HepG2 (cell line): Measurements from ENCODE around the gene CLN6. TPM values are rescaled to one million over a fixed set of nuclear protein-coding genes. Genes with fewer than 3 reads are reported as not detected.

ENCODE experiments used
- AFF4 ChIP-seq: sonication (generic); formaldehyde crosslinking; IDR thresholded peaks from 2 replicates; pipeline ENCODE4 v1.4.0; 2020; ENCODE audit warnings: missing genetic modification reagents
- DPF2 ChIP-seq: sonication (generic); formaldehyde crosslinking; IDR thresholded peaks from 2 replicates; pipeline ENCODE4 v1.4.0; 2020; ENCODE audit warnings: mild to moderate bottlenecking, low read depth, missing genetic modification reagents, borderline replicate concordance
- FOXP4 ChIP-seq: sonication (generic); formaldehyde crosslinking; IDR thresholded peaks from 2 replicates; pipeline ENCODE4 v1.4.0; 2020; ENCODE audit warnings: missing genetic modification reagents
- RFX1 ChIP-seq: fragments of 450-650 bp; IDR thresholded peaks from 2 replicates; pipeline ENCODE4 v1.6.1; 2017
- SNRNP70 ChIP-seq: fragments of 200-400 bp; formaldehyde crosslinking; IDR thresholded peaks from 2 replicates; pipeline ENCODE4 v1.6.1; 2017; ENCODE audit warnings: mild to moderate bottlenecking, low read depth, low read length, moderate library complexity
- ZBTB25 ChIP-seq: IDR thresholded peaks from 2 replicates; pipeline ENCODE4 v1.6.1; 2018; ENCODE audit warnings: missing genetic modification reagents
- ZFP36L1 ChIP-seq: sonication (generic); formaldehyde crosslinking; IDR thresholded peaks from 2 replicates; pipeline ENCODE4 v1.8.0; 2022; ENCODE audit warnings: mild to moderate bottlenecking, missing genetic modification reagents, moderate library complexity
- ZNF225 ChIP-seq: sonication (generic); formaldehyde crosslinking; IDR thresholded peaks from 2 replicates; pipeline ENCODE4 v1.4.0; 2020; ENCODE audit warnings: mild to moderate bottlenecking, missing genetic modification reagents
- ZNF280D ChIP-seq: sonication (generic); formaldehyde crosslinking; IDR thresholded peaks from 2 replicates; pipeline ENCODE4 v1.5.1; 2020; ENCODE audit warnings: mild to moderate bottlenecking, missing genetic modification reagents
- ZNF451 ChIP-seq: sonication (generic); formaldehyde crosslinking; IDR thresholded peaks from 2 replicates; pipeline ENCODE4 v1.5.0; 2020; ENCODE audit warnings: mild to moderate bottlenecking, missing genetic modification reagents
- ZNF484 ChIP-seq: sonication (generic); formaldehyde crosslinking; IDR thresholded peaks from 2 replicates; pipeline ENCODE4 v1.5.1; 2020; ENCODE audit warnings: mild to moderate bottlenecking, low read depth, missing genetic modification reagents, borderline replicate concordance
- polyA plus RNA-seq, 8 experiments: library from polyadenylated mRNA; depleted of rRNA in 3 of 8; stranded (reverse) in 7 of 8; unstranded in 1 of 8; fragments of >200 nt; fragmentation: Illumina TruSeq in 4 of 8; extraction: Trizol in 4 of 8; gene quantifications; 2 replicates each; pipeline versions ENCODE4 v1.2.1 to v1.2.3, GENCODE V29; 2011 to 2016; ENCODE audit warnings: low read depth in 4 of 8, missing spikeins in 1 of 8, mixed read lengths in 1 of 8; ENCODE audit not compliant: insufficient read depth in 1 of 8
- total RNA-seq, 5 experiments: library from RNA; depleted of rRNA; stranded (reverse); fragments of >200 nt; fragmentation: Illumina TruSeq; extraction: Trizol; gene quantifications; 2 replicates each; pipeline ENCODE4 v1.2.3, GENCODE V29; 2016; ENCODE audit warnings: low read depth in 1 of 5
- TF ChIP-seq, protein P1 (sequence below): sonication (generic); formaldehyde crosslinking; IDR thresholded peaks from 2 replicates; pipeline ENCODE4 v1.9.0; 2021; ENCODE audit warnings: missing genetic modification reagents, borderline replicate concordance

The CLN6 gene
- total and polyA plus RNA-seq, 2 of the 13 experiments (the other 11 are each of a cell fraction or from before 2014, with no cell fraction given), result 24.9 to 27.1 TPM

GRCh38 chr15:68256675-68257450 lies 27.3 kb upstream of the CLN6 start (continued):
- TF ChIP-seq AFF4 (CRISPR knock-in tag), result no peak
- TF ChIP-seq ZFP36L1 (CRISPR knock-in tag), result no peak
- no peak for TF ChIP-seq ZBTB25
- peak; percentile 51; the same call in 1 of the 2 replicates for TF ChIP-seq ZNF451
- TF ChIP-seq RFX1, result no peak
- TF ChIP-seq ZNF484, result no peak
- TF ChIP-seq ZNF225, result no peak
- TF ChIP-seq SNRNP70, result no peak
- no peak for TF ChIP-seq DPF2 (CRISPR knock-in tag)
- TF ChIP-seq, protein P1, sequence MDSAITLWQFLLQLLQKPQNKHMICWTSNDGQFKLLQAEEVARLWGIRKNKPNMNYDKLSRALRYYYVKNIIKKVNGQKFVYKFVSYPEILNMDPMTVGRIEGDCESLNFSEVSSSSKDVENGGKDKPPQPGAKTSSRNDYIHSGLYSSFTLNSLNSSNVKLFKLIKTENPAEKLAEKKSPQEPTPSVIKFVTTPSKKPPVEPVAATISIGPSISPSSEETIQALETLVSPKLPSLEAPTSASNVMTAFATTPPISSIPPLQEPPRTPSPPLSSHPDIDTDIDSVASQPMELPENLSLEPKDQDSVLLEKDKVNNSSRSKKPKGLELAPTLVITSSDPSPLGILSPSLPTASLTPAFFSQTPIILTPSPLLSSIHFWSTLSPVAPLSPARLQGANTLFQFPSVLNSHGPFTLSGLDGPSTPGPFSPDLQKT, result no peak
- TF ChIP-seq ZNF280D (CRISPR knock-in tag), result no peak
- TF ChIP-seq FOXP4, result peak; percentile 81
